Mesothelial cell of epicardium (in vitro differentiated cells): ENCODE data around the gene EEFSEC. TPM values are rescaled to one million over a fixed set of nuclear protein-coding genes. Genes with fewer than 3 reads are reported as not detected.

Experiments used
- DNase-seq, 2 experiments: peaks; one replicate each; pipeline ENCODE4 v3.0.0; 2021; ENCODE audit warnings: low spot score in 2 of 2; ENCODE audit not compliant: unreplicated experiment in 2 of 2
- H3K27ac Mint-ChIP-seq: 2 replicates; pipeline ENCODE4 v1.8.0; 2021; ENCODE audit warnings: mixed read lengths
- H3K27me3 Mint-ChIP-seq: 2 replicates; pipeline ENCODE4 v1.8.0; 2021; ENCODE audit warnings: low read depth, mixed read lengths
- H3K36me3 Mint-ChIP-seq: 2 replicates; pipeline ENCODE4 v1.8.0; 2021; ENCODE audit warnings: mixed read lengths
- H3K4me1 Mint-ChIP-seq: 2 replicates; pipeline ENCODE4 v1.8.0; 2021; ENCODE audit warnings: mixed read lengths
- H3K4me3 Mint-ChIP-seq: 2 replicates; pipeline ENCODE4 v1.8.0; 2021; ENCODE audit warnings: mild to moderate bottlenecking, moderate library complexity, mixed read lengths
- H3K9me3 Mint-ChIP-seq: 2 replicates; pipeline ENCODE4 v1.8.0; 2021; ENCODE audit warnings: mixed read lengths
- total RNA-seq: library from RNA; stranded (reverse); gene quantifications from 3 replicates; pipeline ENCODE4 v1.2.1, GENCODE V29; 2021
- TF ChIP-seq, protein P1 (sequence below): fragments of 200-600 bp; sonication (generic); IDR thresholded peaks from one replicate; pipeline ENCODE4 v1.5.0; 2021; ENCODE audit warnings: antibody characterized with exemption; ENCODE audit not compliant: unreplicated experiment

EEFSEC gene
- total RNA-seq, 1 donor from 2014 or later, result 19.4 TPM

DNA sequence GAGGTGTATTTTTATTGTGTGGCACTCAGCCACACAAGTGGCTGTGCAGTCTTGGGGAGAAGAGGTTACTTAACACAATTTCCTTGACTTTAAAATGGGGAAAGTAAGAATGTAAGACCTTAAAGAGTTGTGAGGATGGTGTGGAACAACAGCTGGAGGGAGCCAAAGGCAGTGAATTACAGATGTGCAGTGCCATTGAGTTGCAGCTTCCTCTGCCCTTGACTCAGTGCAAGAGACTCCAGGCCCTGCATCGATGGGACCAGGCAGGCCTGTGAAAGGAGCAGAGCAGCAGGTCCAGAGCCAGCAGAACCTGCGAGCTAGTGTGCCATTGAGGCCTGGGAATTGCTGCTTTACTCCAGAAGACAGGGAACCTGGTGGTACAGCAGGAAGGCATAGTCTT is 27.2 kb downstream of the EEFSEC start:
- TF ChIP-seq, protein P1, sequence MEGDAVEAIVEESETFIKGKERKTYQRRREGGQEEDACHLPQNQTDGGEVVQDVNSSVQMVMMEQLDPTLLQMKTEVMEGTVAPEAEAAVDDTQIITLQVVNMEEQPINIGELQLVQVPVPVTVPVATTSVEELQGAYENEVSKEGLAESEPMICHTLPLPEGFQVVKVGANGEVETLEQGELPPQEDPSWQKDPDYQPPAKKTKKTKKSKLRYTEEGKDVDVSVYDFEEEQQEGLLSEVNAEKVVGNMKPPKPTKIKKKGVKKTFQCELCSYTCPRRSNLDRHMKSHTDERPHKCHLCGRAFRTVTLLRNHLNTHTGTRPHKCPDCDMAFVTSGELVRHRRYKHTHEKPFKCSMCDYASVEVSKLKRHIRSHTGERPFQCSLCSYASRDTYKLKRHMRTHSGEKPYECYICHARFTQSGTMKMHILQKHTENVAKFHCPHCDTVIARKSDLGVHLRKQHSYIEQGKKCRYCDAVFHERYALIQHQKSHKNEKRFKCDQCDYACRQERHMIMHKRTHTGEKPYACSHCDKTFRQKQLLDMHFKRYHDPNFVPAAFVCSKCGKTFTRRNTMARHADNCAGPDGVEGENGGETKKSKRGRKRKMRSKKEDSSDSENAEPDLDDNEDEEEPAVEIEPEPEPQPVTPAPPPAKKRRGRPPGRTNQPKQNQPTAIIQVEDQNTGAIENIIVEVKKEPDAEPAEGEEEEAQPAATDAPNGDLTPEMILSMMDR, result no peak
- H3K36me3 Mint-ChIP-seq, result peaks cover under 1% of the 10 kb centered on the region
- DNase-seq, result no peak
- no peaks in the 10 kb centered on the region for H3K27me3 Mint-ChIP-seq
- no peak overlapping the region for H3K4me3 Mint-ChIP-seq
- peaks cover 40% of the 10 kb centered on the region for H3K4me1 Mint-ChIP-seq
- H3K27ac Mint-ChIP-seq, result peak overlapping the region; percentile 48
- peaks cover under 1% of the 10 kb centered on the region for H3K9me3 Mint-ChIP-seq

DNA sequence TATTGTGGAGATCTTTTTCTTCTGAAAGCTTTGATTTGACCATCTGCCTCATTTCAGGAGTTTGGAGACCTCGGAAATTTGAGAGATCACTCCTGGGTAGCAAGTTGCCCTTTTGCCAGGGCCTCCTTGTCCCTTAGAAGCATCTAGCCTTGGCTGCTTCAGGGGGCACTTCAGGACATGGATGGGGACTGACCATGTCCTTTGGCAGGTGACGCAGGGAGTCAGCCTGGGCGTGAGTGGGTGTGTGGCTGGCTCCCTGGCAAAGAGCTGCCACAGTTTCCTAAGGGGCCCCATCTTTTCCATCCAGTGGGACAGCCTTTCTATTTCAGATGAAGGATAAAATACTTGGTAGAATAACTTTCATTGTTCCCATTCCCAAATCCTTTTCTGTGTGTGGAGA is 27.6 kb downstream of the EEFSEC start:
- no peak for DNase-seq
- peaks cover 39% of the 10 kb centered on the region for H3K4me1 Mint-ChIP-seq
- TF ChIP-seq, protein P1, result no peak
- H3K9me3 Mint-ChIP-seq, result peaks cover 4% of the 10 kb centered on the region
- H3K27ac Mint-ChIP-seq, result peak overlapping the region; percentile 48
- peaks cover 4% of the 10 kb centered on the region for H3K36me3 Mint-ChIP-seq
- no peaks in the 10 kb centered on the region for H3K27me3 Mint-ChIP-seq
- no peak overlapping the region for H3K4me3 Mint-ChIP-seq

DNA sequence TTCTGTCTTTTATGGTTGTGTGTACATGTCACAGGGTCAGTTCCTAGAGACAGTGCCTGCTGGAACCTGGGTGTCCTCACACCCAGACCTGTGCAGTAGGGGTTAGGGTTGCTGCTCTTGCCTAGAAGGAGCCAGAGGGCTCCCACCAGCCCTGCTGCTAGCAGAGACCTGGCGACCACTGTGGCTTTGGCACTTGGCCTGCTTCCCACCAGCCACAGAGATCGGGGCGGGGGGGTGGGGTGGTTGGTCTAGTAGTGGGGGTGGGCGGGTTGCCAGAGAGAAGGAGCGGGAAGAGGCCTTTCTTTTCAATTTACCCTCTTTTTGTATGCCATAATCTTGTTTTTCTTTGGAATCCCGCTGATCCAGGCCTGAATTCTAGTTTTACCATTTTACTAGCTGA is 29.4 kb downstream of the EEFSEC start:
- peaks cover 29% of the 10 kb centered on the region for H3K4me1 Mint-ChIP-seq
- H3K27ac Mint-ChIP-seq, result no peak overlapping the region
- H3K9me3 Mint-ChIP-seq, result peaks cover 4% of the 10 kb centered on the region
- H3K36me3 Mint-ChIP-seq, result peaks cover 4% of the 10 kb centered on the region
- TF ChIP-seq, protein P1, result no peak
- no peaks in the 10 kb centered on the region for H3K27me3 Mint-ChIP-seq
- no peak for DNase-seq
- H3K4me3 Mint-ChIP-seq, result no peak overlapping the region

DNA sequence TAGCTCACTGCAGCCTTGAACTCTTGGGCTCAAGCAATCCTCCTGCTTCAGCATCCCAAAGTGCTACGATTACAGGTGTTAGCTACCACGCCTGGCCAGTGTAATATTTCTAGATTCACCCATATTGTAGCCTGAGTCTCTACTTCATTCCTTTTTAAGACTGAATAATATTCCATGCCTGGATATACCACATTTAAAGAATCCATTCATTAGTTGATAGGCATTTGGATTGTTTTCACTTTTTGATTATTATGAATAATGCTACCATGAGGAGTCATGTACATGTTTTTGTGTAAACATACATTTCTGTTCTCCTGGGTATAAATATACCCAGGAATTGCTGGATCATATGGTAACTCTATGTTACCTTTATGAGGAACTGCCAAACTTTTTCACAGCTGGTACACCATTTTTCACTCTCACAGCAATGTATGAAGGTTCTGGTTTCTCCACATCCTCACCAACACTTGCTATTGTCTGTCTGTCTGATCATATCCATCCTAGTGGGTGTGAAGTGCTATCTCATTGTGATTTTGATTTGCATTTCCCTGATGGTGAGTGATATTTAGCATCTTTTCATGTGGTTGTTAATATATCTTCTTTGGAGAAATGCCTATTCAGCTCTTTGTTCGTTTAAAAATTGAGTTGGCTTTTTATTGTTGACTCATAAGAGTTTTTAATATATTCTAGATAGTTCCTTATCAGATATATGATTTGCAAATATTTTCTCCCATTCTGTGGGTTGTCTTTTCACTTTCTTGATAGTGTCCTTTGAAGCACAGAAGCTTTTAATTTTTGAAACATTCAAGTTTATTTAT is 32.6 kb downstream of the EEFSEC start:
- Mint-ChIP-seq H3K4me1 (peaks cover 2% of the 10 kb centered on the region), H3K9me3 (peaks cover 4% of the 10 kb centered on the region), H3K27ac (no peak overlapping the region), H3K4me3 (no peak overlapping the region), H3K36me3 (peaks cover 4% of the 10 kb centered on the region), H3K27me3 (no peaks in the 10 kb centered on the region)
- TF ChIP-seq, protein P1, result no peak
- no peak for DNase-seq

DNA sequence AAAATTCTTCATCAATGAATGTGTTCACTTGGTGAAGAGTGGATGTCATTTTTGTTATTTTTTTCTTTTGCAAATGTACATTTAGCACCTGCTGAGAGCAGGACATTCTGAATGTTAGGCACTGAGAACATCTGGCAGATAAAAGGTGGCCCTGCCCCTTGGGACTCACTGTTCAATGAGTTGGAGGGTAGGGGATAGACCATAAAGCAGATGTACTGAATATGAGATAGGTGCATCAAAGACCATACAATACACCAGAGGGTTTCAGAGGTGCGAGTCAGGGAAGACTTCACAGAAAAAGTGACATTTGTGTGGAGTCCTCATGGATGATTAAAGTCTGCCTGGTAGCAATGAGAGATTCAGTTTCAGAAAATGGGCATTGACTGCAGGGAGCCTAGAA is 34.2 kb downstream of the EEFSEC start:
- no peak for DNase-seq
- no peak overlapping the region for H3K4me3 Mint-ChIP-seq
- H3K27ac Mint-ChIP-seq, result no peak overlapping the region
- H3K9me3 Mint-ChIP-seq, result peaks cover 4% of the 10 kb centered on the region
- H3K4me1 Mint-ChIP-seq, result peaks cover 3% of the 10 kb centered on the region
- TF ChIP-seq, protein P1, result no peak
- H3K27me3 Mint-ChIP-seq, result no peaks in the 10 kb centered on the region
- peaks cover 4% of the 10 kb centered on the region for H3K36me3 Mint-ChIP-seq
